ENCODE results near the gene CEP250.

DNA sequence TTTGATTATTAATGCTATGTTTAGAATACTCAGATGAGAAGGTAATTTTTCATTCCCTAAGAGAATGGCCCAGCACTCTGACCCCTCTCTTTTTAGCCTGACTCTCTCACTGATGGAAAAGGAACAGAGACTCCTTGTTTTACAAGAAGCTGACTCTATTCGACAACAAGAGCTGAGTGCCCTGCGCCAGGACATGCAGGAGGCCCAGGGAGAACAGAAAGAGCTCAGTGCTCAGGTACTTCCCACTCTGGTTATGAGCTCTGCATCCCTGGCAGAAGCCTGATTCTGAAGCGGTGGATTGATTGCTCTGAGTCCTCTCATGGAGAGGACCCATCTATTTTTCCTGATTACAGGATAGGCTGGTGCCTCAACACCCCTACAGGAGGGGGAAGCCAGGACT, 41.1 kb downstream of the CEP250 start:
- TF ChIP-seq, protein P1, sequence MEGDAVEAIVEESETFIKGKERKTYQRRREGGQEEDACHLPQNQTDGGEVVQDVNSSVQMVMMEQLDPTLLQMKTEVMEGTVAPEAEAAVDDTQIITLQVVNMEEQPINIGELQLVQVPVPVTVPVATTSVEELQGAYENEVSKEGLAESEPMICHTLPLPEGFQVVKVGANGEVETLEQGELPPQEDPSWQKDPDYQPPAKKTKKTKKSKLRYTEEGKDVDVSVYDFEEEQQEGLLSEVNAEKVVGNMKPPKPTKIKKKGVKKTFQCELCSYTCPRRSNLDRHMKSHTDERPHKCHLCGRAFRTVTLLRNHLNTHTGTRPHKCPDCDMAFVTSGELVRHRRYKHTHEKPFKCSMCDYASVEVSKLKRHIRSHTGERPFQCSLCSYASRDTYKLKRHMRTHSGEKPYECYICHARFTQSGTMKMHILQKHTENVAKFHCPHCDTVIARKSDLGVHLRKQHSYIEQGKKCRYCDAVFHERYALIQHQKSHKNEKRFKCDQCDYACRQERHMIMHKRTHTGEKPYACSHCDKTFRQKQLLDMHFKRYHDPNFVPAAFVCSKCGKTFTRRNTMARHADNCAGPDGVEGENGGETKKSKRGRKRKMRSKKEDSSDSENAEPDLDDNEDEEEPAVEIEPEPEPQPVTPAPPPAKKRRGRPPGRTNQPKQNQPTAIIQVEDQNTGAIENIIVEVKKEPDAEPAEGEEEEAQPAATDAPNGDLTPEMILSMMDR (IDR thresholded peaks at IDR 0.05; ENCODE audit: borderline replicate concordance, extremely low read depth, low read length, poor library complexity, severe bottlenecking) = no peak
- no peak for TF ChIP-seq EZH2 (IDR thresholded peaks at IDR 0.05; ENCODE audit: borderline replicate concordance, low read depth, low read length, severe bottlenecking)

Measured in DND-41 (cell line).